EL (cell line): Measurements from ENCODE around the gene MED10.
A peak's percentile ranks its signal among the peaks of the same experiment; 100 is the strongest.

Experiments
- DNase-seq: peaks from one replicate; pipeline ENCODE4 v3.0.0-alpha.2; 2016

The MED10 gene, protein sequence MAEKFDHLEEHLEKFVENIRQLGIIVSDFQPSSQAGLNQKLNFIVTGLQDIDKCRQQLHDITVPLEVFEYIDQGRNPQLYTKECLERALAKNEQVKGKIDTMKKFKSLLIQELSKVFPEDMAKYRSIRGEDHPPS

DNA sequence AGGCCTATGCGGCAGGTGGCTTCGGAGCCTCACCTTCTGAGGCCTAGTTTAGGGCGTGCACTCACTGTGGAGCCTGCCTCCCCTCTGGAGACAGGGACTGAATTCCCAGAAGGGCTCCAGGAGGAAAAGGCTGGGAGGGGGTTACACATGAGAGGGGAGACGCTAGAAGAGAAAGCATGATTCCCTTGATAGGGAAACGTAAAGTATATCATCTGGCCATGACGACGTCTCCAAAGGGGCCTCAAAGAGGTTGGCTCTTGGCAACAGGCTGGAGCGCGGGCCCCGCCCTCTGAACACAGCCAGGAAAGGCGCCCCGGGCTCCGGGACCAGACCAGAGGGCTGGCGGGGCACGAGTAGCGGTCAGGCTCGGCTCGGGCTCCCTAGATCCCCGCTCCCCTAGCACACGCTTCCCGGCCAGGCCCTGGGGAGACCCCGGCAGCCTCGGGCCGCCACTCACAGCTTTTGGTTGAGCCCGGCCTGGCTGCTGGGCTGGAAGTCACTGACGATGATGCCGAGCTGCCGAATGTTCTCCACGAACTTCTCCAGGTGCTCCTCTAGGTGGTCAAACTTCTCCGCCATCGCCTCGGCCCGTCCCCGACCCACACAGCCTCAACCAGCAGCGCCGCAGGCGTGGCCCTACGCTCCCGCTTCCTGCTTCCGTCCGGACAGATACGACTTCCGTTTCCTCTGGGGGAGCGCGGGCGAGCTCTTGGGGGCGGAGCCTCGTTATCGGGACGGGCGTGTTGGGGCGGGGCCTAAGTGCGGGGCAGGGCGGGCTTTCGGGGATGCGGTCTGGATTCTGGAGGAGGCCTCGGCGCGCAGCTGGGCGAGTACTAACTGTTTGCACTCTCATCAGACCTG lies at the start of gene MED10:
MED10 (minus strand) TSS at position 643 of the 861 bp plus-strand sequence; CDS start at position 579, 64 bp downstream.
- peak; percentile 95 for DNase-seq

DNA sequence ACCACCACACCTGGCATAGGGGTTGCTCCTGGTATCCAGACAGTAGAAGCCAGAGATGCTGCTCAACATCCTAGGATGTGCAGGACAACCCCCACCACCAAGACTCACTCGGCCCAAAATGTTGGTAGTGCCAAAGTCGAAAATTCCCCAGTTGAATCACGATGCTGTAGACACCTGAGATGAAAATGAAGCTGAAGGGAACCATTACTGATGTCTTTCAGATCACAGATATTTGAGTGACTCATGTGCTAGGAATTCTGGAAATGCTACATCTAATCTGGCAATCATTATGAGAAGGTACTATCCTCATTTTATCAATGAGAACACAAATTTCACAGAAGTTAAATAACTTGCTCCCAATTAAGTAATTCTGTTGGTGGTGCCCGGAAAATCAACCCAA lies 49.3 kb upstream of the MED10 start:
- peak; percentile 53 for DNase-seq

DNA sequence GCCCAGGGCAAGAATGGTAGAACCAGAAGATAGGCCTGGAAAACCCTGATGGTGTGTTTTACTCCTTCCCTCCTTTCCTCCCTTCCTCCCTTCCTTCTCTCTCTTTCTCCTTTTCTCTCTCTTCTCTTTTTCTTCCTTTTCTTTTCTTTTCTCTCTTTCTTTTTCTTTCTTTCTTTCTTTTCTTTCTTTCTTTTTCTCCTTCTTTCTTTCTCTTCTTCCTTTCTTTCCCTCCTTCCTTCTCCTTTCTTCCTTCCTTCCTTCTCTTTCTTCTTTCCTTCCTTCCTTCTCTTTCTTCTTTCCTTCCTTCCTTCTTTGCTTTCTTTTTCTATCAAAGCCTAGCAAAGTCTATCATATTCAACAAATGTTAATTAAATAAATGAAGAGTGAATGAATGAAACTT lies 46.4 kb upstream of the MED10 start:
- DNase-seq: no peak

DNA sequence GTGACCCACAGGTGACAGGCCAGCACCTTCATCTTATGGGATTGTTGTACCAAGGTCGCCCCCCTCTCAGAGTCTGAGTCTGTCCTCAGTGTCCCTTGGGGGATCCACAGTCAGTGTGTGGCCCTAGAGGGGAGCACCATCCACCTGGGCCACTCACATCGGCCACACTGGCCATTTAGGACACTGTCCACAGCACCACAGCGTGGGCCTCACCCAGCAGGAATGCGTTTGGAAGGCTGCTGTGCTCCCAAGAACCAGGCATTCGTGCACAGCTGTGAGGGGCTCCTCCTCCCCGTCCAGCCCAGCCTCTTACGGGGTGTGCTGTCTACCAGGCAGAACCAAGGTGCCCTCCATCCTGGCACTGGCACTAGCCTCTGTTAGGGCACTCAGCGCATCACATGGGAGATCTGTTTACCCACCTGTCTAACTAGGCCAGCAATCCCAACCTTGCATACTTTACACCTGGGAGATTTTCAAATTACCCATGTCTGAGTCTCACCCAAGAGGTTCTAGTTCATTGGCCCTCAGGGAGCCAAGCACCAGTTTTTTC lies 45.8 kb upstream of the MED10 start:
- no peak for DNase-seq

DNA sequence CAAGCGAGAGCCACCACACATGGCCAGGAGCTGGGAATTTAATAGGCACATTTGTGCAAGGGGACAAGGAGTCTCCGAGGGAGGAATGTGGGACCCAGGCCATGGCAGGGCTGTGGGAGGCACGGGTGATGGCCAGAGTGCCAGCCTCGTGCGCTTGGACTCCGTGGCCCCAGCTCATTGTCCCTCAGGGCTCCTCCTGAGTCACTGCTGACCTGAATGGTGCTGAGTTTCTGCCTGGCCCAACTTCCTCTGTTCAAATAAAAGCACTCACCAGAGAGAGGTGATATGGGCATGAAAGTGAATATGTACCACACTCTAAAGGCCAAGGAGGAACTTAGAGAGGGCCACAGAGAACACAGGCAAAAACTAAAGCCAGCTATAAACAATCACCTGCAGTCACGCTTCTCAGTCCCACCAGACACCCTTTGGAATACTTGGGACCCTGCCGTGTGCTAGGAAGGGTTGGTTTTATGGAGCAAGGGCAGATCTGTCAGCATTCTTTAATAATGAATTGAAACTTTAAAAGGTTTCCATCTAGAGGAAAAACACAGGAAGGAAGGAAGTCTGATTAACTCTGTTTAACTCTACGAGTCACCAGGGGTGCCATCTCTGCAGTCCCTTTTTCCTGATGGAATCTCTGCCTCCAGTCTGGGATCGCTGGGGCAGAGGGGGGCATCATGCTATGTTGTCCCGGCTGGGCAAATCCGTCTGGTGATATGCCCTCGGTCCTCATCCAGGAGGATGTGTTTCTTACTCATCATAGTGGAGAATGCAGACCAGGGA lies 45.2 kb upstream of the MED10 start:
- DNase-seq: no peak

DNA sequence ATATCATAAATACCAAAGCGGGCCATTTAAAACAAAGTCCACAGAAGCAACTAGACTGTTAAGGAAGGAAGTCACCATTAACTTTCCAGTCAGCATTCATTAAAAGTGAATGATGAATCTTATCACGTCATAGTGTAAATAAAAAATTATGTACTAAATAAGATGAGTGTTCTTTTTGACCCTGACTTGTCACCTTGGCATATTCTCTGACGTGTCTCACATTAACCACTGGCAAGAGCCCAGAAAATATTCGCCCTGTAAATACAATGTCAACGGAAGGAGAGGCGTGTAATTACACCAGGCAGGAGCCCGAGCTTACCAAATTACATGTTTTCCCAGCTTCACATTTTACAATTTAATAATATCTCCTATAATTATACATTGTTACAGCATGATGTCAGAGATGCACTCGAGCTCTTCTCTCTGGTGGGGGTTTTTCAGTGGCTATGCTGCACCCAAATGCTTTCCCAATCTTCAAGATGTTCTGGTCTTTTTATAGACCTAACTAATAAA lies 41.0 kb upstream of the MED10 start:
- peak; percentile 62 for DNase-seq

DNA sequence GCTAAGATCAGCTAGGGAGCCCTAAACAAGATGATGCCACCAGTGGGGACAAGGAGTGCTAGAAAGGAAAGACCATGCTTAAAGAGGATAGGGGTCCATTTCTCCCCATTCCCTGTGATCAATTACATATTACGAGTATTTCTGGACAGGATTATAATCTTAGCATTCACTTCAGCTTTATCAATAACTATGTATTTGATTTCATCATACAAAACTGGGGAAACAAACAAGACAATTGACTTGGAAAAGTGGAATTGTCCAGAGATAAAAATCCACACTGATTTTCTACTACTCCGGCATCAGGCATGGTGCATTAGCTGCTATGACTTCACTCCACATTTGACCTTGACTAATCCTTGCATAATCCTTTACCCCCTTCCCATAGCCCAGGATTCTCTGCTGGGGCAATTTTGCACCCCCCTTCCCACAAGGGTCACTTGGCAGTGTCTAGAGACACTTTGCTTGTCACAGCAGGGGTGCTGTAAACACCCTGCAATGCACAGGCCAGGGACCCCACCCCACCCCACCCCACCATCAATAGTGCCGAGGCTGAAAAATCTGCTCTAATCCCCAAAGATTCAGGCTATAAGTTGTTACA lies 40.4 kb upstream of the MED10 start:
- no peak for DNase-seq

DNA sequence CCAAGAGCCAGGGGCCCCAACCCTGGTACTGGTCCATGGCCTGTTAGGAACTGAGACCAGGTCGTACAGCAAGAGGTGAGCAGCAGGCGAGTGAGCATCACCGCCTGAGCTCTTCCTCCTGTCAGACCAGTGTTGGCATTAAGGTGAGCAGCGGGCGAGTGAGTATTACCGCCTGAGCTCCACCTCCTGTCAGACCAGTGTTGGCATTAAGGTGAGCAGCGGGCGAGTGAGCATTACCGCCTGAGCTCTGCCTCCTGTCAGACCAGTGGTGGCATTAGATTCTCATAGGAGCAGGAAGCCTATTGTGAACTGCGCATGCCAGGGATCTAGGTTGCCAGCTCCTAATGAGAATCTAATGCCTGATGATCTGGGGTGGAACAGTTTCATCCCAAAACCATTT lies 39.3 kb upstream of the MED10 start:
- DNase-seq: no peak

DNA sequence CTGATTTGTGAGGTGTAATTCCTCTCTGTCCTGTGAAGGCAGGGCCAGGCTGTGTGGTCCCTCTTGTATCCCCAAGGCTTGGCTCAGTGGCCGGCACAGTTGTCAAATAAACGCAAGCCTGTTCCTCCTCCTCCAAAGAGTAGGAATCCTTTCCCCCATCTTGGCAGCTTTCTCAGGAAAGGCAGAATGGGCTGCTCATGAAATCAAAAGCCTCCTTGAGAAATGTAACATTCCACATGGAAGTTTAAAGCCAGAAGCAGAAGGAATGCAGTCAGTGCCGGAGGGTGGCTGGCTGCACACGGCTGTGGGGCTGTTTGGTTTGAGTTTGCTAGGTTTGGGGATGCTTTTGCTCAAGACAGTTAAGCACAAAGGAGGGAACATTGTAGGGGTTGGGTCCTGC lies 34.5 kb upstream of the MED10 start:
- DNase-seq: no peak

DNA sequence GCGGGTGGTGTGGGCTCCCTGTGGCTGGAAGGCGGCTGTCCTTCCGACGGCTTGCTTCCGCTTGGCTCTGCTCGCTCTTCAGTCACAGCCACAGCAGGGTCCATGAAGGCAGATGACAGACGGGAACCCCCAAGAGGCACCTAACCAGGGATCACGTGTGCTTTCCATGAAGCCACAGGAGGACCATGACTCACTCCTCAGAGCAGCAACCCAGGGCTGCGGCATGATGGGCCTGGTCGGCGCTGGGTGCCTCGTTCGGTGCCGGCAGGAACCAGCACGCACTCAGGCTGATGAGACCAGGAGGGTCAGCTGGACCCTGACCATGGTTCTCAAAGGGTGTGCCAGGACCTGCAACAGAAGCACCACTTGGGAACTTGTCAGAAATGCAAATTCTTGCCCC lies 32.8 kb upstream of the MED10 start:
- no peak for DNase-seq

DNA sequence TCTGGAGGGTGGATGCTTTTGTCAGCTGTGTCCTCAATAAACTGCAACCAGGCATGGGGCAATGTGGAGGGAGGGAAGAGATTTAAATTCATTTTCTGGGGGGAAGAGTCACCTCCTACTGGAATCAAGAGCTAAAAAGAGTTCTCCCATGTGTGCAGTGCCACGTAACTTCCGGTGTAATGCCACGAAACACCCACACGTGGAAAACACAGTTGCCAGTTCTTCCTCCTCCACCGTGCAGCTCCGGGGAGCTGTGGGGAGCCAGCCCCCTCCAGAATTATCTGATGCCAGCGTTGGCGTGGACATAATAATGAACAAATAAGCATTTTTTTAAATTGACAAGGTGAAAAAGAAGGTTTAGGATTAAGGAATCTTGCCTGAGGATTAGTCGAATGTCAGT lies 32.1 kb upstream of the MED10 start:
- no peak for DNase-seq

DNA sequence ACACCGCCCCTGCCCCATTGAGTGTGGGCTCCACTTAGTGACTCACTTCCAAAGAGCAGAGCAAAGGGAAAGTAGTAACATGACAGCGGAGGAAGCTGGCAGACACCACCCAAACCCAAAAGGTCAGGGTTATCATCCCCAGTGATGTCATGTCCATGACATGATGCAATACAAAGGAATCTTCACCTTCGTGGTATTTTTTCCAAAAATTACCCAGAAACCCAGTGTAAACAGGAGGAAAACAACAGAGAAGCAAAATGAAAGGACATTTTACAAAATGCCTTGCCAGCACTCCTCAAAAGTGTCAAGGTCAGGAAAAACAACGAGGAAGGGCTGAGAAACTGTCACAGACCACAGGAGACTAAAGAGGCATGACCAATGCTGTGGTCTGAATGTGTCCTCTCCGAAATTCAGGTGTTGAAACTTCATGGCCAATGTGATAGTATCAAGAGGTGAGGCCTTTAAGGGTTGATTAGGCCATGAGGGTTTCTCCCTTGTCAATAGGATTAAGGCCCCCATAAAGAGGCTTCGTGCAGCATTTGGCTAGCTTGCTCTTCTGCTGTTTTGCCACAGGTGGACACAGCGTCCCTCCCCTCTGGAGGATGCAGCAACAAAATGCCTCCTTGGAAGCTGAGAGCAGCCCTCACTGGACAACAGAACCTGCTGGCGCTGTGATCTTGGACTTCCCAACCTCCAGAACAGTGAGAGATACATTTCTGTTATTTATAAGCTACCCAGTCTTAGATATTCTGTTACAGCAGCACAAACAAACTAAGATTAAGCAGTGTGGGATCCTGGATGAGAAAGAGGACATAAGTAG lies 30.5 kb upstream of the MED10 start:
- DNase-seq: peak; percentile 36

DNA sequence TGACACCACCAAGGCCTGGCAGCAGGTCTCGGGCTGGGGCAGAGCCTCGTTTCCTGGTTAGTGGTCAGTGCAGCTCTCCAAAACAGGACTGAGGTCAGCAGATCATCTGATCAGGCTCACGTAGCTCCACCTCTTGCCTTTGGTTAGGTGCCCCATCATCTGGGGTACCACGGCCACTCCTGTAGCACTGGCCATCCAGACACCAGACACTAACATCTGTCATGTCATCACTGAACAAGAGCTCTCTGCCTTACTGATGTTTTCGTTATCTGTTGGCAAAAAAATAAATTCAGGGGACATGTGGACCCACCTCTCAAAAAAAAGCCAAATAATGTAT lies 29.9 kb upstream of the MED10 start:
- DNase-seq: no peak

DNA sequence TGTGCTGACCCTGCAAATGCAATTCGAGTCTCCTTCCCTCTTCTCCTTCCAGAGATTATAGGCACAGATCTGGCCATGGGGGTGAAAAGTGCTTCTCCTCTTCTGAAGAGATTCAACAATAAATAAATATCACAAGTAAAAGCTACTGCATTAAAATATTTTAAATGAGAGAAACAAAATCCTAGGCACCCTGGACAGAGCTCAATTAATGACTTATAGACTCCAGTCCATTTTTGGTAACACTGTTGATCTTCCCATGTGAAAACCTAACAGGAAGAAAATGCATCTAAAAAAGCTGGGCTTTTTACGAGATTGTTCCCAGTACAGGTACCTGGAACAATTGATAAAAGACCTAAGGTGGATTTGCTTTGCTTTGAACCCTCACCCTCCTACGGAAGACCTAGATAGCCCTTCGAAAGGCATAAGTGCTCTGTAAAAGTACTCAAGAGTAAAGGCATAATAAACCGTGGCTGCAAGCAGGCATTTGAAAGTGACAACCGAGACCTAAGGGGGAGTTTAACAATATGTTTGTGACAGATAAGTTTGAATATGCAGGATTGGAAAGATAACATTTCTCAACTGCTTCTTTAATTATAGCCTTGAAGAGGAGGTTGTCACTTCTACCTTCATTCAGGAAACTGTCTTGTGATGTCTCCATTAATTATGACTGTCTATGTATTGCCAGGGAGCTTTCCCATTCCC lies 29.4 kb upstream of the MED10 start:
- DNase-seq: no peak

DNA sequence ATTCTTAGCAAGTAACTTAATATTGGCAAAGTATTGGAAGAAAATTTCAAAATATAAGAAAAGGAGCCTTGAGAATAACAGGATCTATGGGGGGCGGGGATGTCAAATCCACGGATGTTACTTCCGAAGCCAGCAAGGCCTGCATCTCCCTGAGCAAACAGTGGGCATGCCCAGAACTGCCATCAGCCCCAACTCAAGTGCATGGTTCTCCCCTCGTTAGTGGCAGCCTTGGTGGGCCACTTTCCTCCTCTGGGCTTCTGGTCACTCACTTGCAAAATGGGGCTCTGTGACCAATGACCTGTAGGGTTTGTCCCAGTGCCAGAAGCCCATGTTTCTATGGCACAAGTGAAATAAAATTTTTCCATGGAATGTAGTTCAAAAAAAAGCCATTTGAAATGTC lies 27.2 kb upstream of the MED10 start:
- no peak for DNase-seq

DNA sequence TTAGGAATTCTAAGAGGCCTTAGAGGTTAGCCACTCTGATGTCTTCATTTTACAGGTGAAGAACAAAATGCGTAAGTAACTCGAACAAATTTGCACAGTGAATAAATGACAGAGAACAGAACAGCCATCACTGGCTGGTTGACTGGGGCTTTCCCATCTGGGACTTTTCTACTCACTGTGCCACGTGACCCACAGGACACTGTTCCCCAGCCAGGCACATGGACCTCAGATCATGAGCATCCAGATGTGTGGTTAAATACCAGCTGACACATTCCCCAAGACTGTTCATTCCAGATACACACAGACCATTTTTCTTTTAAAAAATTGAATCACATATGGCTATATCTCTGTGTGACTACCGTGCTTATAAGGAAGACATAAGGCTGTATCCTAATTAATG lies 25.8 kb upstream of the MED10 start:
- peak; percentile 78 for DNase-seq

DNA sequence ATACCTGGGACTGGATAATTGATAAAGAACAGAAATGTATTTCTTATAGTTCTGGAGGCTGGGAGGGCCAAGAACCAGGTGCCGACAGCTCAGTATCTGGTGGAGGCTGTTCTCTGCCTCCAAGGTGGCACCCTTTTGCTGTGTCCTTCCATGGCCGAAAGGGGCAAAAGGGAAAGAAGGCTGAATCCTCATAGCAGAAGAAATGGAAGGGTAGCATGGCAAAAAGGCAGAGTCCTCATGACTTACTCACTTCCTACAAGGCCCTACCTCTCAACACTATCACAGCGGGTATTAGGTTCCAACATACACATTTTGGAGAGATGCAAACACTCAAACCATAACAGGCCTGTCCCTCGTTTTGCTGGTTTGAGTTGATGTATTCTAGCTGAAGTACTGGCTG lies 25.1 kb upstream of the MED10 start:
- DNase-seq: no peak

DNA sequence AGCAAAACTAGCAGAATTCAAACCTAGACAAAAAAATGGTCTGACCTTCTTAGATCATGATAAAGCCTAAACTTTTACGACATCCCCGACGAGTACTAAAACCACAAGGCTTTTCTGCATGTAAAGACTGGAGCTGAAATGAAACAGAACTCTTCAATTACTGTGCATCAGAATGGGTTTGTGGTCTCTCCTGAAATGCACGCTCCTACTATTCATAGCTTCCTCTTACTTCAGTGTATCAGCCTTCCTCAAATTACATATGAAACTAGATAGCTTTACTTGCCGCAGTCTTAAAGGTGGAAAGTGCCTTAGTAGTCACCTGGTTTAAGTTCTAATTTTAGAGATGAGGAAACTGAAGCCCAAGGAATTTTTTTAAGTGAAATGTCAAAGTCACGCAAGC lies 24.6 kb upstream of the MED10 start:
- DNase-seq: no peak

DNA sequence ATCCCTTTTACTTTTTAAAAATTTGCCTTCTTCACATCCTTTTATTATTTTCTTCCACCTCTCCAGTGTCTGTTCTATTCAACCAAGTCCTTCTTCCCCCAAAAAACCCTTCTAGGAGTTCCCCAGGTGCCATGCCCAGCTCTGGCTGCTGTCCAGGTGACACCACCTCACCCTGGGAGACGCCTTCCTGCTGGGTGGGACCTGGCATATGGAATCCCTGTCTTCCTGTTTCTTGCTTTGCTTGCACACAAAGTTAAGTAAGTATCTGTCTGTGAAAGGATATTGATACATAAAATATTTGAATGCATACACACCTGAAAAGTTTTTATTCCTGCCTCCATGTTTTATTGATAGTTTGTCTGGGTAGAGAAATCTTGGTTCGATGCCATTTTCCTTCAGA lies 23.1 kb upstream of the MED10 start:
- DNase-seq: no peak

DNA sequence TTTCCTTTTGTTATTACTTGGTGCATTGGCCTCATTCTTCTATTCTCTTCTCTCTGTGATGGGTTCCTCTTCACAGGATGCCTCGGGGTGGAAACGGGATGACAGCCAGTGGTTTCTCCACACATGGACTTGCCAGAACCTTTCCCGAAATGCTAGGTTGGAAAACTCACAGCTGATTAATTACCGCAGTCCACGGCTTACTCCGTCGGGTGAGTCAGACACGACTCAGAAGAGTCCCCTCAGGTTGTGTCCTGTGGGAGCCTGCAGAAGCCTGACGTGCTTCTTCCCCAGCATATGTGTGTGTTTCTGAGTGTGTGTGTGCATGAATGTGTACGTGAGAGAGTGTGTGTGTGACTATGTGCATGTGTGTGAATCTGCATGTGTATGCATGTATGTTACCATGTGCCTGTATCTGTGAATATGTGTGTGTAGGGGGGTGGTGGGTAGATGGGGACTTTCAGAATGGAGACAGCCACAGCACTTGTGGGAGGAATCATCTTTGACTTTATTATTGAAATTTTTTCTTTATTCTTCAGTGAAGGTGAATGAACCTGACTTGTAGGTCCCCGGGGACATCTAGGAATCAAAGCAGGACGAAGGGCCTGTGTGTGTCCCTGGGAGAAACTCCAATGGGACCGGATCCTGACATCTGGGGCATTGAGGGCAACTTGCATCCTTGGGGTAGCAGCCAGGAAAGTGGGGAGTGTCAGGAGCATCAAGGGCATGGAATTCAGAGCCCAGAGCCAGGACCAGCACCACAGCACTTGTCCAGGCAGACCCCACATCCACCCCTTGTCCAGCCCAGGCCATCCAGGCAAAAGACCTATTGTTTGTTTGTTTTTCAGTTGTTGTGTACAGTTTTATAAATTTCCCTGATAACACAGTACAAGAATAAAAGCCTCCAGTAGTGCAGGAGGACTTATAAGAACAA lies 21.9 kb upstream of the MED10 start:
- DNase-seq: peak; percentile 82
